Central memory CD4-positive, alpha-beta T cell (primary cell): Measurements from ENCODE around the gene EXOC6B.

Experiments used
- DNase-seq: peaks from one replicate; pipeline ENCODE4 v3.0.0; 2022

The EXOC6B gene

GRCh38 chr2:72785517-72785916 is 40.3 kb downstream of the EXOC6B start:
- no peak for DNase-seq

GRCh38 chr2:72782520-72782919 is 43.3 kb downstream of the EXOC6B start:
- no peak for DNase-seq

DNA sequence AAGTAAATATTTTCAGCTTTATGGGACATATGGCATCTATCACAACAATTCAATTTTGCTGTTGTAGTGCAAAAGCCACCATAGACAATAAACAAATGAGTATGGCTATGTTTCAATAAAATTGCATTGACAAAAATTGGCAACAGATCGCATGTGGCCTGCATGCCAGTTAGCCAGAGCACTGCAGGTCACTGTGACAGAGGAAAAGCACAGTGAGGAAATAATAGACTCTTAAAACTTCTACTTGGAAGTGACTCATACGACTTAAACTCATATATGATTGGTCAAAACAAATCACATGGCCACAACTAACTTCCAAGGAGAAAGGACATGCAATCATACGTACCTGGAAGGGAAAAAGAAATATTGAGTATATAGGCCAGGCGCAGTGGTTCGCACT is 44.4 kb downstream of the EXOC6B start:
- DNase-seq: no peak

GRCh38 chr2:72780477-72780876 is 45.4 kb downstream of the EXOC6B start:
- DNase-seq: no peak

DNA sequence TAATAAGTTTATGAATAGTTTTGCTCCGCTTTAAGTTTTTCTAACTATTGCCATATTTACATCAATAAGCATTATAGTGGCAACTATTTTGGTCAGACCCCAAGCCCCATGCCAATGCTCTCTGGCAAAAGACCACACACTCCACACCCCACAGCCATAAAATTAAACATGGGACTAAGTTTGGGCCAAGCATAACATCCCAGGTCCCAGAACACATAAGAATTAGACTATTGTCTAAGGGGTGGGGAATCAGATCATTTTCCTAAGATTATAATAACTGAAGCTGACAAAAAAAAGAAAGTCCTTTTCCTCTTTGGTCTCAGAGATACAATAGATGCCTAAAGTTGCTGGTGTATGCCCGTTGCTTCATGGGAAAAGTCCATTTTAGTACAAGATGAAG is 46.3 kb downstream of the EXOC6B start:
- DNase-seq: no peak

DNA sequence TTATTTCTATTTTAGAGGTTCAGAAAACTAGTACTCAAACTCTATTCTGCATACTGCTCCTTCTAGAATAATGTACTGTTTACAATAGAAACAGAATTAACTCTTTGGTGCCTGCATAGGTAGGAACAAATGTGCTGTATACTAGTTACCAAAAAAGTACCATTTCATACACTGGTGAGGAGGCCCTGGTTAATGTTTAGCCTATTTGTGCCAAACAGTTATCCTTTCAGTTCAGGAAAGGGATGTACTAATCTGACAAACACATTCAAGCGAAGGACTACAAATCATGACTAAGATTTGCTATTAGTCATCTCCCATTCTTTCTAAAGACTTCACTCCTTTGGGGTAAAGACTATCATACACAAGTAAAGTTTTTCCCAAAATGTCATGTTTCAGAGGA is 47.4 kb downstream of the EXOC6B start:
- DNase-seq: no peak

DNA sequence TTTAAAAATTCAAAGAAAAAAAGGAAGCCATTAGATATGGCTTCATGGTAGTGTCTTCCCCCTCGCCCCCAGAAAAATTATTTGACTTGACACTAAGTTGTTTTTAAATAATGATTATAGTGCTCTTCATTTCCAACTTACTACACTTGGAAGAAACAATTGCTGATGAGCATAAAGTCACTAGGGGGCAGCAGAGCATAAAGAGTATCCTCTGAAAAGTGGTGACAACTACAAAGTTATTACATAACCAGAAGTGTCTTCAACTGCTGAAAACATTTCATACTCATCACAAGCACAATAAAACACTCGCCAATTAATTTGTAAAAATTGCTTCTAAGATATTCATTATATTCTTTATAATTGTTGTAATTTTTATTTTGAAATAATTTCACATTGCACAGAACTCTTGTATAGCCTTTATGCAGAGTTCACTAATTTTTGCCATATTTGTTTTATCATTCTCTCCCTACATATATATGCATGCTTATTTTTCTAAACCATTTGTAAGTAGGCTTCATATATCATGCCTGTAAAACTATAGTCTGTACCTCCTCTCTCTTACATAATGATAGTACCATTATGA is 54.9 kb downstream of the EXOC6B start:
- peak; percentile 62 for DNase-seq

DNA sequence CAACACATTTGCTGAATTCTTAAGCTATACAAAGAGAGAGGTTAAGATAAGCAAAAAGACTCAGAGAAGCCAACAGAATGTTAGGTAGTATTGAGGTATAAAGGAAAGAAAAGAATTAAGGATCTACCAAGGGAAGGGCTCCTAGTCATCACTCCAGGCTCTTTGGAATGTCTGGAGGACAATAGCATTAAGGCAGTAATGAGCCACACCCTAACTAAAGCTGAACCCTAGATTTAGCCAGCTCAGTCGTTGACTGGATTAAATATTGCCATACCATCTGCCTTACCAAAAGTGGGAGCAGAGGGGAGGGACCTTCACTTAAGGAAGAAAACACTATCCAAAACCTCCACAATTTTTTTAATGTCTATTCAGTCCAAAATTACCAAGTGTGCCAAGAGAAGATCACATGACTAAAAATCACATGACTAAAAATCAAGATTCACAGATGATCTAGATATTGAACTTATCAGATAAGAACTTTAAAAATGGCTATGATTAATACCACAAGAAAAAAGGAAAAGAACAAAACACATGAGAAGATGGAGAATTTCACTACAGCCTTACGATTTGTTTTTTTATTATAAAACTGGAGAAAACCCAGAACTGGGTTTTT is 59.7 kb downstream of the EXOC6B start:
- DNase-seq: no peak

- DNase-seq: no peak
Measured at GRCh38 chr2:72762276-72762675, 63.6 kb downstream of the EXOC6B start.

- DNase-seq: no peak
Measured at GRCh38 chr2:72759755-72760154, 66.1 kb downstream of the EXOC6B start.

DNA sequence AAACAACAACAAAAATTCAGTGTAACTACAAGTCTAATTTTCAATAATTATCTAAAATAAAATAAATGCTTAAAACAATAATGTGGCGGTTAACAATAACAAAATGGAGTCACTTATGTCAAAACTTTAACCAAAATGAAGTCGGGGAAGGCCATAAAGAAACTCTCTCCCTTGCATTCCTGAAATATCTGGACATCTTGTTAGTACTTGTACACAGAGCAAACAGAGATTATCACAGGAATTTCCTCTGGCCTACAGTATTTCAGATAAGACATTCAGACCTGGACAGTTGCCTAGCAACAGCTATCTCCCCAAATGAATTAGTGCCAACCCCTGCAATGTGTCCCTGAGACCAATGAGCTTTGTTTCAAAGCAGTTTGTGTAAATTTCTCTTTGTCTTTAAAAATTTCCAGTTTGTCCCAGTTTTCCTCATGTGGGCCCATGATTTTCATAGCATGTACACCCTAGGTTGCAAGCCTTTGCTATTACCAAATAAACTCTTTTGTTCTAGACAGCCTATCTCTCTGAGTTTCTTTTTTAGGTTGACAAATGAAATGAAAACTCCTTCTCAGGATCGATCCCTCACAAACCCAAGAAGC is 68.6 kb downstream of the EXOC6B start:
- no peak for DNase-seq

GRCh38 chr2:72755647-72756423 is 70.0 kb downstream of the EXOC6B start:
- DNase-seq: no peak

DNA sequence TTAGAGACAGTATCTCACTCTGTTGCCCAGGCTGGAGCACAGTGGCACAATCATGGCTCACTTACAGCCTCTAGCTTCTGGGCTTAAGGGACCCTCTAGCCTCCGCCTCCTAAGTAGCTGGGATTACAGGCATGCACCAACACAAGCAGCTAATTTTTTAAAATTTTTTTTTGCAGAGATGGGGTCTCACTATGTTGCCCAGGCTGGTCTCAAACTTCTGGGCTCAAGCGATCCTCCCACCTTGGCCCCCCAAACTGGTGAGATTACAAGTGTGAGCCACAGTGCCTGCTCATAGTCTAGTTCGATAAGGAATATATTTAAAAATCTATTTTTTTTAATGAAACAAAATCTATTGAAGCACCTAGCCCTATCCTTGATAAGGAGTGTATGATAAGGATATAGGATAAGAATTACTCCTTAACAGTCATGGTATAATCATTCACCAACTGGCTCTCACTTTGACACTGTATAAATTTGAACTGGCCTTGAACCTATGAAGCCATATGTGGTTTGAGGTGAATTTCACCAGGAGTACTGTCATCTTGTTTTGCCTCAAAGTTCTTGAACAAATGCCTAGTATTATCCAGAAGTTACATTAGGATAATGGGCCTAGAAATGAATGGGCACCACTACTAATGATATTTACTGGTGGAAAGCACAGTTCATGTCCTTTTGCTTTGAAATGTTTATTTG is 71.1 kb downstream of the EXOC6B start:
- DNase-seq: no peak

DNA sequence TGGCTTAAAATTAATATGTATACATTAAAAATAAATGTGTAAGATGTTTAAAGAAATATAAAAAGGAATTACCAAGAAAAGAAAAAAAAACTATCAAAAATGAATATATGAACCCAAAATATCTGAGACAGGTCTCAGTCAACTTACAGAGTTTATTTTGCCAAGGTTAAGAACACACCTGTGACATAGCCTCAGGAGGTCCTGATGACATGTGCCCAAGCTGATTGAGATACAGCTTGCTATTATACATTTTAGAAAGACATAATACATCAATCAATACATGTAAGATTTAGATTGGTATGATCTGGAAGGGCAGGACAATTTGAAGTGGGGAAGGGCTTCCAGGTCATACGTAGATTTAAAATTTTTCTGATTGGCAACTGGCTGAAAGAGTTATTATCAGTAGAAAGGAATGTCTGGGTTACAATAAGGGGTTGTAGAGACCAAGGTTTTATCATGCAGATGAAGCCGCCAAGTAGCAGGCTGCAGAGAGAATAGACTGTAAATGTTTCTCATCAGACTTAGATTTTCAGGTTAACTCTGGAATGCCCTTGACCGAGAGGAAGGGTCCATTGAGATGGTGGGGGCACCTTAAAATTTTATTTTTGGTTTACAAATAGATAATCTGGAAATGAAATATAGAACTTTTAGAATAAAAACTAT is 74.7 kb downstream of the EXOC6B start:
- no peak for DNase-seq

- no peak for DNase-seq
Measured at GRCh38 chr2:72750466-72750865, 75.4 kb downstream of the EXOC6B start.

GRCh38 chr2:72747344-72747743 is 78.5 kb downstream of the EXOC6B start:
- no peak for DNase-seq

DNA sequence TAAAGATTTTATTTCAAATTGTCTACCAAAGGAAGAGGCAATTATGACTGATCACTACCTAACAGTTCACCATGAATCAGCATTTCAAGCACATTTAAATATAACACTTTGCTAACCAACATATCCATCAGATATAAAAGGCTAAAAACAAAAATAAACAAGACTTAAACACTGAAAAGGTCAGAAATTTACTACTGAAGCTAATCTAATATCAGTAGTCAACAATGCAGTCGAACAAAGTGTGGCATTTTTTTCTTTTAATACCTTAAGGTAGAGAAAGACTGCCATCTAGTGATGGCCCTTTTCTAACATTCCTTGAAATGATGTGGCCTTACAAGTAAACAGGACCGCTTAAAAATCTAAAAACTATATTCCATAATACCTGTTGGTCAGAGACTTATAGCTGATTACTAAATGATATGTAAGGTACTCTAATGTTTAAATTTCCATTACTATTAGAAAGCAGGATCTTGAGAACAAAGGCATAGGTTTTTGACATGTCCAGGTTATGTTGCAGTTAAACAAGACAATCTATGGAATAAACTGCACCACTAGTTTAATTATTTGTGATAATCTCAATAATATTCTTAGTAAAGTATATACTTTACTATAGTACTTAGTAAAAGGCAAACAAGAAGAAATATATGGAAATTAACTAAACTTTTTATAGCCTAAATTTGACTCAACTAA is 80.0 kb downstream of the EXOC6B start:
- peak; percentile 1 for DNase-seq

DNA sequence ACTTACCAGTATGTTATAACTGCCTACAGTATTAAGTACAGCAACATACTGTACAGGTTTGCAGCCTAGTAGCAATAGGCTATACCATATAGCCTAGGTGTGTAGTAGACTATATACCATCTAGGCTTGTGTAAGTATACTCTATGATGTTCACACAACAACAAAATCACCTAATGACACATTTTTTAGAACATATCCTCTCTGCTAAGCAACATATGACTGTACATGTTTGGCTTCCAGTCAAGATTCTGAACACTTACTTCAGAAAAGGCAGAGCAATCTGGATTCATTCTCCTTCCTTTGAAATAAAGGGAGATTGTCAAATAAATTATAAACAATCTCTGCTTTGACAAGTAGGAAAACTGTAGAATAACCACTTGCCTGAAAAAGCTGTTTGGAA is 81.8 kb downstream of the EXOC6B start:
- no peak for DNase-seq

GRCh38 chr2:72743481-72743880 is 82.4 kb downstream of the EXOC6B start:
- no peak for DNase-seq

DNA sequence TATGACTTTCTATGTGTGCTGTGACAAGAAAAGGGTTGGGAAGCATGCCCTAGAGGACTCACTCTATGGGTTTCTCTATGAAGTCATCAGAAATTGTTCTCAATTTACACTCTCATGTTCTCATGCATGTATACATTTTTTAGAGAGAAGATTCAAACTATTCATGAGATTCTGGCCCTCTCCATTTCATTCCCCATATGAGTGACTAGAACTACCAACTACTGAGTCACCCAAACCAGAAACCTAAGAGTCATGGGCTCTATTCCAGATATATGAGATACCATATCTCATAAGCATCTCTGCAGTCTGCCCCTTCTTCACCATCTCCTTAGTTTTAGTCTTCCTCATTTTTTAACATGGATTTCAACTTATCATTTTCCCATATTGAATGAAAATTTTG is 87.7 kb downstream of the EXOC6B start:
- no peak for DNase-seq

DNA sequence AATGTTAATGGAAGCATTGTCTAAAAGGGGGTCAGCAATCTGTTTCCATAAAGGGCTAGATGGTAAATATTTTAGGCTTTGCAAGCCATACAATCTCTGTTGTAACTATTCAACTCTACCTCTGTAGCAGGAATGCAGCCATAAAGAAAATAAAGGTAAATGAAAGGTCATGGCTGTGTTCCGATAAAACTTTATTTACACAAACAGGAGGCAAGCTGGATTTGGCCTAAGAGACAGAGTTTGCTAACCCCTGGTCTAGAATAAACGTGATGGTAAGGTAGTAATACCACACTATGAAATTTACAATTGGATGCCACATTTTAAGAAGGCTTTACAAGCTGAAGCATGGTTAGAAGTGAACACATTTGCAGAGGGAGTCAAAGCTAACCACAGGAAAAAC is 91.4 kb downstream of the EXOC6B start:
- DNase-seq: no peak

DNA sequence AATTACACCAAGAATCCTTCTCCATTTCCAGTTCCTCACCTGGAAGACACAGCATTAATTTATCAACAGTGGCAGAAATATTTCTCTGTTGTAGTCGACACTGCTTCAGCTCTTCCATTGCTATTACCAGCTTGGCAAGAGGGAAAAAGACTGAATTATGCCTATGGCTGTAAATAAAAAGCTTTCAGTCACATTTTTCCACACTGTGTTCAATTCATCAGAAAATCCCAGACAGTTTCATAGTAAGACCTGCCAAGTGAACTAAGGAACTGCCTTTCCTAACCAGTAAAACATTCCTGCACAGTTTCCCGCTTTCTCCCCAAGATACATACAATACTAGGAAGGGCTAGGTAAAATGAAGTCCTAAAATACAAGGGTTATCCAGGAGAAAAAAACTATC is 94.7 kb downstream of the EXOC6B start:
- no peak for DNase-seq
